T-helper 2 cell treated with Interferon-gamma antibody and Interleukin-4, amounts not matched to agents 5 μg/mL and 100 μg/mL, for 36 hours (primary cell): ENCODE measurements around the gene CFDP1.
"Not testable (repeated sequence)": the region's sequence is repeated elsewhere in the genome, so short reads cannot be mapped to it uniquely, and the experiment has no call there.

Source experiments
- DNase-seq: peaks from one replicate; pipeline ENCODE4 v3.0.0; 2021; ENCODE audit warnings: low spot score
- H3K27ac Mint-ChIP-seq: one replicate; pipeline ENCODE4 v1.8.0; 2021; ENCODE audit warnings: mild to moderate bottlenecking, mixed read lengths
- H3K27me3 Mint-ChIP-seq: one replicate; pipeline ENCODE4 v1.8.0; 2021; ENCODE audit warnings: low read depth, mixed read lengths
- H3K36me3 Mint-ChIP-seq: one replicate; pipeline ENCODE4 v1.8.0; 2021; ENCODE audit warnings: low read depth, mixed read lengths
- H3K4me1 Mint-ChIP-seq: one replicate; pipeline ENCODE4 v1.8.0; 2021; ENCODE audit warnings: low read depth, mixed read lengths
- H3K4me3 Mint-ChIP-seq: one replicate; pipeline ENCODE4 v1.8.0; 2022; ENCODE audit warnings: mild to moderate bottlenecking, moderate library complexity, mixed read lengths
- H3K9me3 Mint-ChIP-seq: one replicate; pipeline ENCODE4 v1.8.0; 2021; ENCODE audit warnings: mixed read lengths

The CFDP1 gene

DNA sequence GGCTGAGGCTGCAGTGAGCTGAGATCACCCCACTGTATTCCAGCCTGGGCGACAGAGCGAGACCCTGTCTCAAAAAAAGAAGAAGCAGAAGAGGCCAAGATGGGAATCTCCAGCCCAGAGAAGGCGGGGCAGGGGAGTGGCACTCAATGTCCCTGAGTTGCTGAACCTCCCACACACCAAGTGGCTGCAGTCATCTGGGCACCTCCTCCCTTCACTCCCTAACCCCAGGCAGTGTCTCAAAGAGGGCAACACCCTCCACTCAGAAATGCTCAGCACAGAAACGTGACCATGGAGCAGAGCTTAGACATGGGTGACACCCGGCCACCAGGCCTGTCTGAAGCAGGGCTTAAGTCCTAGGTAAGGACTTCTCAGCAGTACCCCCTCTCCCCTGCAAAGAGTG, 145.6 kb downstream of the CFDP1 start:
- peaks cover 18% of the 10 kb centered on the region for H3K36me3 Mint-ChIP-seq
- no peaks in the 10 kb centered on the region for H3K9me3 Mint-ChIP-seq
- H3K27ac Mint-ChIP-seq: no peak overlapping the region
- DNase-seq: no peak
- H3K4me1 Mint-ChIP-seq: peaks cover 19% of the 10 kb centered on the region
- H3K4me3 Mint-ChIP-seq: no peak overlapping the region
- H3K27me3 Mint-ChIP-seq: peaks cover 15% of the 10 kb centered on the region

DNA sequence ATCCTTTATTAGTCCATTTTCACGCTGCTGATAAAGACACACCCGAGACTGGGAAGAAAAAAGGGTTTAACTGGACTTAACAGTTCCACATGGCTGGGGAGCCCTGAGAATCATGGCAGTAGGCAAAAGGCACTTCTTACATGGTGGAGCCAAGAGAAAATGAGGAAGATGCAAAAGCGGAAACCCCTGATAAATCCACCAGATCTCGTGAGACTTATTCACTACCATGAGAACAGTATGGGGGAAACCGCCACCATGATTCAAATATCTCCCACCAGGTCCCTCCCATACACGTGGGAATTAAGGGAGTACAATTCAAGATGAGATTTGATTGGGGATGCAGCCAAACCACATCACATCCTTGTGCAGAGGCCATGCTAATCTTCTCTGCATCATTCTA, 146.9 kb downstream of the CFDP1 start:
- Mint-ChIP-seq H3K9me3 (no peaks in the 10 kb centered on the region), H3K4me3 (no peak overlapping the region), H3K4me1 (peaks cover 19% of the 10 kb centered on the region), H3K27me3 (peaks cover 19% of the 10 kb centered on the region), H3K36me3 (peaks cover 7% of the 10 kb centered on the region), H3K27ac (no peak overlapping the region)
- no peak for DNase-seq

DNA sequence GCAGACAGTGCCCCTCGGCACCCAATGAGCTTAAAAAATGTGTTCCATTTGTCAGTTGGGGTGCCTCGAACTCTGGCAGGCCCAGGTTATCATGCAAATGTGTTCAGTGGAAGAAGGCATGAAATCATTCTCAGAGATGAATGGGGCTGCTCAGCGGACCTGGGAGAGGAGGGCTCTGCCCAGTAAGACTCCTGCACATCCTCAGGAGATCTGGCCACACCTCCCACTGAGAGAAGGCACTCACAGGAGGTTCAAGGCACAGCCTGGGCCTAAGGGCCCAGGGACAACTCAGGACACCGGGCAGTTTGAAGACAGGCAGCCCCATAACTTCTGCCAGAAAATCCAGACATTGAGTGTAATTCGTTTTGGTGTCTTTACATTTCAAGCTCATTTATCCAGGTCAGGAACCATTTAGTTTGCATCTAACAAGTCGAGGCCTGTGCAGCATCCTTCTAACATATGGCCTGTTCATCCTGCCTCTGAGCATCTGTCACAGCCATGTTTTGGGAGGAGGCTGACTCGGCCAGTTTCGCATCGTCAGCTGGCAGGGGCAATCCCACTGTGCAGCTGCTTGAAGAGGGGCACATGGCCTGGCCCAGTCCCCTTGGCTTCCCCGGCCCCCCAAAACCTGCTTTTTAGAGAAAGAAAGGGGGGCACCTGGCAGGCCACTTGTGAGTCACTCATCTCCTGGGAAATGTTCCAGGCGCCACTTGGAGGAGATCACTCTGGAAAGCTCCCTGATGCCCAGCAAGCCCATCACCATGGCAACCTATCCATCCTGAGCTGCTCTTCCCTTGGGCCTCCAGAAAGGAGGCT, 150.6 kb downstream of the CFDP1 start:
- DNase-seq: no peak
- Mint-ChIP-seq H3K27ac (no peak overlapping the region), H3K9me3 (no peaks in the 10 kb centered on the region), H3K4me3 (no peak overlapping the region), H3K27me3 (peaks cover 42% of the 10 kb centered on the region), H3K36me3 (peaks cover 4% of the 10 kb centered on the region), H3K4me1 (peaks cover 5% of the 10 kb centered on the region)

DNA sequence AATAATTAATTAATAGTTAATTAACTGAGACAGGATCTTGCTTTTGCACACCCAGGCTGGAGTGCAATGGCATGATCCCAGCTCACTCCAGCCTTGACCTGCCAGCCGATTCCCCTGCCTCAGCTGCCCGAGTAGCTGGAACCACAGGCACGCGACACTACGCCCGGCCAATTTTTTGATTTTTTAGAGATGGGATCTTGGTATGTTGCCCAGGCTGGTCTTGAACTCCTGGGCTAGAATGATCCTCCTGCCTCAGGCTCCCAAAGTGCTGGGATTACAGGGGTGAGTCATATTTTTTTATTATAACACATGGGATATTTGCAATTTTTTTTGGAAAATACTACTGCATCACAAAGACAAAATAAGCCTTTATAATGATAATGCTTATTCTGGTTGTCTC, 151.5 kb downstream of the CFDP1 start:
- Mint-ChIP-seq H3K4me3 (no peak overlapping the region), H3K9me3 (no peaks in the 10 kb centered on the region), H3K27ac (no peak overlapping the region), H3K36me3 (peaks cover 4% of the 10 kb centered on the region), H3K4me1 (no peaks in the 10 kb centered on the region), H3K27me3 (peaks cover 37% of the 10 kb centered on the region)
- no peak for DNase-seq

DNA sequence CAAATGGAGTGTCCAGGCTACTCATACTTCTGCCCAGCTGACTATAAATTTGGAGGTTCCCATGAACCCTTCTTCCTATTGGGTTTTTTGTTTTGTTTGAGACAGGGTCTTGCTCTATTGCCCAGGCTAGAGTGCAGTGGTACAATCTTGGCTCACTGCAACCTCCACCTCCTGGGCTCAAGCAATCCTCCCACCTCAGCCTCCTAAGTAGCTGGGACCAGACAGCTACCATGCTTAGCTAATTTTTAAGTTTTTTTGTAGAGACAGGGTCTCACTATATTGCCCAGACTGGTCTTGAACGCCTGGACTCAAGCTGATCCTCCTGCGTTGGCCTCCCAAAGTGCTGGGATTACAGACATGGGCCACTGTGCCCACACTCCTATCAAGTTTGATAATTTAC, 152.3 kb downstream of the CFDP1 start:
- DNase-seq, H3K36me3 Mint-ChIP-seq, H3K27ac Mint-ChIP-seq, H3K4me3 Mint-ChIP-seq, H3K9me3 Mint-ChIP-seq, H3K4me1 Mint-ChIP-seq: not testable (repeated sequence)
- H3K27me3 Mint-ChIP-seq: peaks cover 34% of the 10 kb centered on the region

DNA sequence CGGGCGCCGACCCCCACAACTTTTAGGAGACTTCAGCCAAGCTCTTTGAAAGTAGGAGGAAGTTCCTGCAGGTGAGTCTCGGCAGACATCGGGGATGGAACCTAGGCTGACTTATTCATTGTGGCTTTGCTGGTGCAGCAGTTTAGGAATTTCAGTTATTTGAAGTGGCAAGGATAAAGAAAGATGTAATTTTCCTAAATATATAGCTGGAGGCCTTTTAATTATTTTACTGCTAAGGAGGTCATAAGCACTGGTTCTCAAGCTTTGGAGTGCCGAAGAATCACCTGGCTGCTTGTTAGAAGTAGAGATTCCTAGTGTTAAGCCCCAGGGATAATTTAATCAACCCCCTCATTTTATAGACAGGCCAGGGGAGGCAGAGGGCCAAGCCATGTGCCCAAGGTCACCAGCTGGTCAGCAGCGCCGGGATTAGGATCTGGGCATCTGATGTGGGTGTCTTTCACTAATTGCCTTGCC, 152.9 kb downstream of the CFDP1 start:
- H3K9me3 Mint-ChIP-seq: no peaks in the 10 kb centered on the region
- peaks cover 30% of the 10 kb centered on the region for H3K27me3 Mint-ChIP-seq
- no peaks in the 10 kb centered on the region for H3K4me1 Mint-ChIP-seq
- H3K36me3 Mint-ChIP-seq: no peaks in the 10 kb centered on the region
- no peak overlapping the region for H3K4me3 Mint-ChIP-seq
- DNase-seq: no peak
- H3K27ac Mint-ChIP-seq: no peak overlapping the region

DNA sequence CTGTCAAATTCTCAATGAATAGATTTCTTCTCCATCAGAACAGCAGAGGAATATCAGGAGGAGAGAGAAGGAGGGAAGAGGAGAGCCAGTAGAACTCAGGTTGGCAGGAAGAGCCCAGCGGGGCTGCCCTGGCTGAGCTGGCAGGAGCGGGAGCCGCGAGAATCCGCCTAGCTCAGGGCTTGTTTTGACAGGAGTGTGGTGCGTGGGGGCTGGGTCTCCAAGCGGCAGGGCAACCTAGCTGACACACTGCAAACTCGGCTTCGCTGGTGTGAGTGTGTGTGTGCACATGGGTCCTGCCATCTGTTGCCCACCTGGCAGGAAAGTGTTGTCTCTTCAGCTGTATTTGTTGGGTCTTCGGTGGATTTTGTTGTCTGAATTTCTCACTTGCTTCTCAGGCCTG, 154.0 kb downstream of the CFDP1 start:
- no peaks in the 10 kb centered on the region for H3K4me1 Mint-ChIP-seq
- peaks cover 35% of the 10 kb centered on the region for H3K27me3 Mint-ChIP-seq
- H3K36me3 Mint-ChIP-seq: no peaks in the 10 kb centered on the region
- no peak overlapping the region for H3K4me3 Mint-ChIP-seq
- no peak overlapping the region for H3K27ac Mint-ChIP-seq
- H3K9me3 Mint-ChIP-seq: no peaks in the 10 kb centered on the region
- no peak for DNase-seq

DNA sequence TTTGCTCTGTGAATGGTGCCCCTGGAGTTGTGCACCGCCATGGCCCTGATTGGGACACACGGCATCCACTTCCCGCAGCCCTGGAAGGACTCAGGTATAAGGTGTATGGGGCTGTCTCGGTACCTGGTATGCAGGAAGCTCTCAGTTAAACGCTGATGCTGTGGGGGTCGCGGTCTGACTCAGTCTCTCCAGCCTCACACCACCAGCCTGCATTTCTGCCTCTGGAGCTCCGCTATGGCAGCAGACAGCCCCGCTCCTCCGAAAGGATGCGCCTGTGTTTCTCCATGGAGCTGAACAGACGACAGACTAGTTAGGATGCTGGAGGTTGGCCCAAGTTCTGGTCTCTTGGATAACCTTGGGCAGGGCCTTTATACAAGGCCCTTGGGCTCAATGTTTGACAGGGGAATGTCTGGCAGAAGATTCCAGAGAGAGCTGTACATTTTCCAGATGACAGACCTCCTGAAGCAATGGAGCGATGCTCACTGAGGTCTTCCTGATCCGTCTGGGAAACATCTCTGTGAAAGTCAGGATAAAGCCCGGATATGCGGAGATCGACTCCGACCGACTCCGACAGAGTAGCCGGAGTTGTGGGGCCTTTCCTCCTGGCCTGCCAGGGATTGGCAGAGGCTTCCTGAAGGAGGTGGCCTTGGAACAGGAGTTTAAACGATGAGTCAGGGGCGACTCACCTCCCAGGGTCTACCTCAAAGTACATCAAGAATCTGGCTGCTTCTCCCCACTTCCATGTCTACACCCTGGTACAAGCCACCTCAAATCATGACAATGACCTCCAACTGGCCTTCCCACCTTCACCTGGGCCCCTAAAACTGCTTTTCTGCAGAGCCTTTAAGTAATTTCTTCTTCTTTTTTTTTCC, 160.0 kb downstream of the CFDP1 start:
- Mint-ChIP-seq H3K4me3 (no peak overlapping the region), H3K36me3 (no peaks in the 10 kb centered on the region), H3K27ac (no peak overlapping the region), H3K9me3 (no peaks in the 10 kb centered on the region), H3K4me1 (no peaks in the 10 kb centered on the region), H3K27me3 (peaks cover 23% of the 10 kb centered on the region)
- no peak for DNase-seq

DNA sequence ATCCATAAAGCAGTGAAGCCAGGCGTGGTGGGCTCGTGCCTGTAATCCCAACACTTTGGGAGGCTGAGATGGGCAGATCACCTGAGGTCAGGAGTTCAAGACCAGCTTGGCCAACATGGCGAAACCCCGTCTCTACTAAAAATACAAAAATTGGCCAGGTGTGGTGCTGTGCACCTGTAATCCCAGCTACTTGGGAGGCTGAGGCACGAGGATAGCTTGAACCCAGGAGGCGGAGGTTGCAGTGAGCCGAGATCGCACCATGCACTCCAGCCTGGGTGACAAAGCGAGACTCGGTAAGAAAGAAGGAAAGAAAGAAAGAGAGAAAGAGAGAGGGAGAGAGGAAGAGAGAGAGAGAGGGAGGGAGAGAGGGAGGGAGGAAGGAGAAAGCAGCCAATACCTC, 160.7 kb downstream of the CFDP1 start:
- H3K4me1 Mint-ChIP-seq, H3K4me3 Mint-ChIP-seq, H3K27ac Mint-ChIP-seq, H3K9me3 Mint-ChIP-seq, DNase-seq, H3K36me3 Mint-ChIP-seq: not testable (repeated sequence)
- H3K27me3 Mint-ChIP-seq: peaks cover 23% of the 10 kb centered on the region

DNA sequence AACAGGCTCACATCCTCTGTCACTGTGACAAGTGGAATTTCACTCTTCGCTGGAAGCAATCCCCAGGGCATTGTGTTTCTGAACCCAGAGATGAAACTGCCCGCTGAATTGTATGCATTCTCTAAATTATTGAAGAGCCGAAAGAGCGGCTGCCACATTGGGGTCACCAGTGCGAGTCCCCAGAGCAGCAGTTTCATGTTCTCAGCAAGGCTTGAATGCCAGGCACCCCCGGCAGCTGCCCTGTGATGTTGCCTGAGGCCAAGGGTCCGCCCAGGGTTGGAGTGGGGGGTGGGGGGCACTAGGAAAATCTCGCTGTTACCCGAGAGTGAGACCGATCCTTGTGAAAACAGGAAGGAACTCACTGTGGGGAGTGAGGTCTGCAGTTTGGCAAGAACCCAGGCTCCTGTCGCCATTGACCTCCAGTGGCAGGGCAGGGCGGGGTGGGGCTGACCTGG, 161.2 kb downstream of the CFDP1 start:
- Mint-ChIP-seq H3K4me3 (no peak overlapping the region), H3K27ac (no peak overlapping the region), H3K4me1 (no peaks in the 10 kb centered on the region), H3K36me3 (no peaks in the 10 kb centered on the region), H3K9me3 (no peaks in the 10 kb centered on the region), H3K27me3 (peaks cover 25% of the 10 kb centered on the region)
- no peak for DNase-seq

DNA sequence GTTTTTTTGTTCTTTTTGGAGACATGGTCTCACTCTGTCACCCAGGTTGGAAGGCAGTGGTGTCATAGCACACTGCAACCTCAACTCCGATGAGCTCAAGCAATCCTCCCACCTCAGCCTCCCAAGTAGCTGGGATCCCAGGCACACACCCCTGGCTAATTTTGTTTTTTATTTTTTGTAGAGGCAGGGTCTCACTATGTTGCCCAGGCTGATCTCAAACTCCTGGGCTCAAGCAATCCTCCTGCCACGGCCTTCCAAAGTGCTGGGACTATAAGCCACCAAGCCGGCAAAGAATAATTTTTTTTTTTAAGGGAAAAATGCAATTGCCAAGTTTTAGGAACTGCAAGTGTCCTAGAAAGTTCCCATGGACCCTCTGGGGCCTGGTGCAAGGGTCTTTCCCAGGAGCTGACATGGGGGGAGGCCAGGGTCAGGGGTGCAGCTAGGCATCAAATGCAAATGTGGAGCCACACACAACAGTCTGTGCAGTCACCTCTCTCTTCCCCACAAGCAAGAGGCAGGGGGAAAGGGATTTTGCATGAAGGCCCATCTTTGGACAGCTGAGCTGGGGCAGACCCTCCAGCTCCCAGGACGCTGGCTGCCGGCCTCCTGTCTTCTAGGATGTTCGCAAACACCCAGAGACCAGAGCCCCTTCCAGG, 161.7 kb downstream of the CFDP1 start:
- H3K36me3 Mint-ChIP-seq: no peaks in the 10 kb centered on the region
- no peak overlapping the region for H3K4me3 Mint-ChIP-seq
- H3K9me3 Mint-ChIP-seq: no peaks in the 10 kb centered on the region
- peaks cover 26% of the 10 kb centered on the region for H3K27me3 Mint-ChIP-seq
- H3K27ac Mint-ChIP-seq: no peak overlapping the region
- no peak for DNase-seq
- no peaks in the 10 kb centered on the region for H3K4me1 Mint-ChIP-seq

DNA sequence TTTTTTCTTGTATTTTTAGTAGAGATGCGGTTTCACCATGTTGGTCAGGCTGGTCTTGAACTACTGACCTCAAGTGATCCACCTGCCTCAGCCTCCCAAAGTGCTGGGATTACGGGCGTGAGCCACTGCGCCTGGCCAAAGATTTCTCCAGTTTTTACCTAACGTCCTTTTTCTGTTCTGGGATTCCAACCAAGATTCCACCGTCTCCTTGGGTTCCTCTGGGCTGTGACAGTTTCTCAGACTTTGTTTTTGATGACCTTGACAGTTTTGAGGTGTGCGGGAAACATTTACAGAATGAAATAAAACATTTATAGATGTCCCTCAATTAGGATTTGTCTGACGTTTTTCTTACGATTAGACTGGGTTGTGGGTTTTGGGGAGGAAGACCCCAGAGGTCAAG, 163.9 kb downstream of the CFDP1 start:
- not testable (repeated sequence) for H3K27ac Mint-ChIP-seq, H3K4me1 Mint-ChIP-seq, DNase-seq

DNA sequence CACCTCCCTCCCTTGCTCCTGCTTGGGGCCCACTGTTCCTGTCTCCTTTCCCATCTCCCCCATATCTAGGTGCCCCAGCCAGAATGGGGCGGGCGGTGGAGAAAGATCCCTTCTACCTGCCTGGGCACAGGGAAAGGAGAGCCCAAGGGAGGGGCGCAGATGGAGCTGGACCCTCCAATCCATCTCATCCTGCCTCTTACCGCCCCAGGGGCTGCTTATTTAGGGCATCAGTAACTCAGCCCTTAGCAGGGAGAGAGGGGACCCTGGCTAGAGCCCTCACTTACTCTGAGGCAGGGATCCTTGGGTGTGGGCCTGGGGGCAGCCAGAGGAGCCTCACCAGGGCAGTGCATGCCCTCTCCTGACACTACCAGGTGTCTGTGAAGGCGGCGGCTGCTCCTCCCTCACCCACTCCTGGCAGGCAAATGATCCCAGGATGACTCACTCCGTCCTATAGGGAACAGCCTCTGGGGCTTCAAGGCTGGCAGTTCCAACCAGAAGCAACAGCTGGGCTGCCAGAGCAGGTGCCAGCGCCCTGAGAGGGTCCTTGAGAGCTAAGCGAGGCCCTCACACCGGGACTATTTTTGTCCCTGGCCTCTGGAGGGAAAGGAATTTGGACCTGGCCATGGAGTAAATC, 165.6 kb downstream of the CFDP1 start:
- H3K4me3 Mint-ChIP-seq: no peak overlapping the region
- no peak overlapping the region for H3K27ac Mint-ChIP-seq
- H3K4me1 Mint-ChIP-seq: no peaks in the 10 kb centered on the region
- peaks cover 41% of the 10 kb centered on the region for H3K27me3 Mint-ChIP-seq
- no peak for DNase-seq
- no peaks in the 10 kb centered on the region for H3K36me3 Mint-ChIP-seq
- no peaks in the 10 kb centered on the region for H3K9me3 Mint-ChIP-seq

More for the DNA sequence above, 163.9 kb downstream of the CFDP1 start:
- not testable (repeated sequence) for H3K9me3 Mint-ChIP-seq, H3K36me3 Mint-ChIP-seq, H3K4me3 Mint-ChIP-seq
- H3K27me3 Mint-ChIP-seq: peaks cover 32% of the 10 kb centered on the region
